SK-N-SH (cell line): ENCODE data around the gene SRGAP1. TPM values are rescaled to one million over a fixed set of nuclear protein-coding genes. Genes with fewer than 3 reads are reported as not detected.
A peak's percentile ranks its signal among the peaks of the same experiment; 100 is the strongest.

ENCODE experiments used
- CTCF ChIA-PET: fragments of 300-600, 350-600 bp; formaldehyde crosslinking; extraction: SDS; loops from one replicate; lab custom pipeline; 2021; lab: Yijun Ruan, JAX
- POLR2A ChIA-PET: fragments of 350-600 bp; sonication (Branson Sonifier 250); formaldehyde crosslinking; extraction: SDS; loops from one replicate; lab custom pipeline; 2020; ENCODE audit warnings: antibody characterized with exemption, inconsistent platforms; lab: Yijun Ruan, JAX
- DNase-seq: peaks from one replicate; pipeline ENCODE4 v3.0.0; 2012
- H2AFZ ChIP-seq: fragments of 200-600 bp; sonication (generic); 2 replicates; pipeline ENCODE4 v1.8.1; 2016; ENCODE audit warnings: antibody characterized with exemption, mild to moderate bottlenecking, low read depth
- H3F3A ChIP-seq: fragments of 200-600 bp; sonication (generic); replicated peaks from 2 replicates; pipeline ENCODE3; 2016; ENCODE audit warnings: antibody characterized with exemption, mild to moderate bottlenecking; ENCODE audit not compliant: insufficient read depth
- H3K27ac ChIP-seq, 2 experiments: fragments of 200-500 bp in 1 of 2; fragments of 200-600 bp in 1 of 2; sonication (Bioruptor generic) in 1 of 2; sonication (generic), shearing (Covaris generic) in 1 of 2; 2 replicates each; pipeline versions ENCODE4 v1.5.1 to v1.6.1; 2014 to 2016; ENCODE audit warnings: low read depth in 2 of 2, inconsistent platforms in 1 of 2, low read length in 1 of 2, mild to moderate bottlenecking in 1 of 2, mixed read lengths in 1 of 2
- H3K27me3 ChIP-seq: fragments of 200-600 bp; sonication (generic), shearing (Covaris generic); 2 replicates; pipeline ENCODE4 v1.6.1; 2016; ENCODE audit warnings: mixed run types; ENCODE audit not compliant: insufficient read depth
- H3K36me3 ChIP-seq, 2 experiments: fragments of 200-500 bp in 1 of 2; fragments of 200-600 bp in 1 of 2; sonication (Bioruptor generic) in 1 of 2; sonication (generic) in 1 of 2; replicated peaks in 1 of 2; 2 replicates each; pipeline versions ENCODE3 to v1.5.1; 2014 to 2016; ENCODE audit warnings: low read length in 1 of 2, mild to moderate bottlenecking in 1 of 2; ENCODE audit not compliant: insufficient read depth in 2 of 2, control insufficient read depth in 1 of 2
- H3K4me1 ChIP-seq, 2 experiments: fragments of 200-500 bp in 1 of 2; fragments of 200-600 bp in 1 of 2; sonication (Bioruptor generic) in 1 of 2; sonication (generic), shearing (Covaris generic) in 1 of 2; 2 replicates each; pipeline versions ENCODE4 v1.5.1 to v1.6.1; 2014 to 2016; ENCODE audit warnings: low read depth in 1 of 2, low read length in 1 of 2, mixed run types in 1 of 2; ENCODE audit not compliant: insufficient read depth in 2 of 2, control insufficient read depth in 1 of 2
- H3K4me2 ChIP-seq: fragments of 200-600 bp; sonication (generic), shearing (Covaris generic); 2 replicates; pipeline ENCODE4 v1.6.1; 2017; ENCODE audit warnings: mixed run types
- H3K4me3 ChIP-seq, 2 experiments: fragments of 200-500 bp in 1 of 2; fragments of 200-600 bp in 1 of 2; sonication (Bioruptor generic) in 1 of 2; sonication (generic), shearing (Covaris generic) in 1 of 2; 2 replicates each; pipeline versions ENCODE4 v1.5.1 to v1.8.1; 2014 to 2016; ENCODE audit warnings: low read depth in 2 of 2, inconsistent platforms in 1 of 2, low read length in 1 of 2, mild to moderate bottlenecking in 1 of 2, mixed read lengths in 1 of 2, moderate library complexity in 1 of 2
- H3K79me2 ChIP-seq: fragments of 200-600 bp; sonication (generic); 2 replicates; pipeline ENCODE4 v1.8.1; 2017; ENCODE audit warnings: mild to moderate bottlenecking; ENCODE audit not compliant: insufficient read depth
- H3K9ac ChIP-seq: fragments of 200-600 bp; sonication (generic); 2 replicates; pipeline ENCODE4 v1.6.1; 2017; ENCODE audit warnings: mixed run types
- H3K9me2 ChIP-seq: fragments of 200-600 bp; sonication (generic); 2 replicates; pipeline ENCODE4 v1.6.1; 2017; ENCODE audit warnings: mixed run types
- H3K9me3 ChIP-seq: fragments of 200-600 bp; sonication (generic); 2 replicates; pipeline ENCODE4 v1.6.1; 2017; ENCODE audit warnings: mixed run types, mild to moderate bottlenecking, moderate library complexity
- H4K20me1 ChIP-seq: fragments of 200-600 bp; sonication (generic); 2 replicates; pipeline ENCODE4 v1.6.1; 2017; ENCODE audit warnings: mild to moderate bottlenecking, mixed run types; ENCODE audit not compliant: insufficient read depth
- ELF1 ChIP-seq: IDR thresholded peaks from 2 replicates; pipeline ENCODE4 v1.4.0; 2012
- EZH2phosphoT487 ChIP-seq: fragments of 200-600 bp; sonication (generic); IDR thresholded peaks from 2 replicates; pipeline ENCODE4 v1.6.1; 2017; ENCODE audit warnings: low read depth, mixed run types, mild to moderate bottlenecking, antibody characterized with exemption, moderate library complexity, borderline replicate concordance
- FOSL2 ChIP-seq: IDR thresholded peaks from 2 replicates; pipeline ENCODE4 v1.4.0; 2012; ENCODE audit warnings: low read depth, mild to moderate bottlenecking, moderate library complexity, borderline replicate concordance
- JUND ChIP-seq: IDR thresholded peaks from 2 replicates; pipeline ENCODE4 v1.4.0; 2012
- MAX ChIP-seq: IDR thresholded peaks from 2 replicates; pipeline ENCODE4 v1.4.0; 2012; ENCODE audit warnings: low read depth
- MEF2A ChIP-seq: IDR thresholded peaks from 2 replicates; pipeline ENCODE4 v1.4.0; 2012; ENCODE audit warnings: low read depth, borderline replicate concordance
- NRF1 ChIP-seq: IDR thresholded peaks from 2 replicates; pipeline ENCODE4 v1.6.1; 2012; ENCODE audit warnings: low read depth, mild to moderate bottlenecking, low read length
- PBX3 ChIP-seq: IDR thresholded peaks from 2 replicates; pipeline ENCODE4; 2012
- POLR2AphosphoS5 ChIP-seq: IDR thresholded peaks from 2 replicates; pipeline ENCODE4 v1.6.1; 2012; ENCODE audit warnings: low read depth, low read length
- REST ChIP-seq: IDR thresholded peaks from 2 replicates; pipeline ENCODE4 v1.6.1; 2012; ENCODE audit warnings: mild to moderate bottlenecking, low read depth, low read length, moderate library complexity
- RFX5 ChIP-seq: IDR thresholded peaks from 2 replicates; pipeline ENCODE4 v1.6.1; 2012; ENCODE audit warnings: mild to moderate bottlenecking, improper control_type of control experiment, low read length
- RXRA ChIP-seq: IDR thresholded peaks from 2 replicates; pipeline ENCODE4 v1.4.0; 2012; ENCODE audit warnings: low read depth, mild to moderate bottlenecking, borderline replicate concordance
- SMC3 ChIP-seq: IDR thresholded peaks from 2 replicates; pipeline ENCODE4 v1.6.1; 2012; ENCODE audit warnings: low read depth, low read length, improper control_type of control experiment
- TAF1 ChIP-seq: IDR thresholded peaks from 2 replicates; pipeline ENCODE4 v1.6.1; 2012; ENCODE audit warnings: low read depth, mild to moderate bottlenecking, low read length, moderate library complexity, borderline replicate concordance
- YY1 ChIP-seq: IDR thresholded peaks from 2 replicates; pipeline ENCODE4 v1.4.0; 2012; ENCODE audit warnings: low read depth, mild to moderate bottlenecking
- ZBTB33 ChIP-seq: IDR thresholded peaks from 2 replicates; pipeline ENCODE4 v1.4.0; 2012; ENCODE audit warnings: low read depth, borderline replicate concordance
- WGBS: methylation state at CpG from one replicate; pipeline ENCODE4 v1.1.6; 2017; ENCODE audit warnings: low lambda C conversion rate; 5-methylcytosine and 5-hydroxymethylcytosine counted together
- polyA plus RNA-seq, 3 experiments: library from polyadenylated mRNA; depleted of rRNA; stranded (reverse); fragments of >200 nt; gene quantifications; 2 replicates each; pipeline ENCODE4 v1.2.3, GENCODE V29; 2012

The SRGAP1 gene
- polyA plus RNA-seq, 1 of the 3 experiments (the other 2 are of a cell fraction): 2.6 TPM

- Histone ChIP-seq H3K4me1 (peaks cover 2 to 25% of the 10 kb centered on the region in 2 experiments; a peak in 2 of 4 replicates), H3K4me2 (0 out of 2 replicates have a peak overlapping the region, but pooled peaks have one; percentile 16), H3K79me2 (no peaks in the 10 kb centered on the region), H3K9me2 (no peaks in the 10 kb centered on the region), H3K36me3 (no peaks in the 10 kb centered on the region), H3K9me3 (no peaks in the 10 kb centered on the region), H3K4me3 (no peak overlapping the region), H3K27me3 (no peaks in the 10 kb centered on the region), H3K9ac (no peak overlapping the region), H4K20me1 (no peaks in the 10 kb centered on the region), H3F3A (peaks cover 18% of the 10 kb centered on the region), H3K27ac (peak overlapping the region in 1 of 2 experiments; percentile 71; a peak in 1 of 4 replicates), H2AFZ (peak overlapping the region; percentile 74)
- no peak for TF ChIP-seq SMC3
- TF ChIP-seq MEF2A: no peak
- no peak for TF ChIP-seq RFX5
- no peak for TF ChIP-seq RXRA
- no peak for TF ChIP-seq EZH2phosphoT487
- TF ChIP-seq TAF1: no peak
- TF ChIP-seq ELF1: no peak
- TF ChIP-seq ZBTB33: no peak
- no peak for TF ChIP-seq PBX3
- no peak for TF ChIP-seq FOSL2
- TF ChIP-seq JUND: no peak
- TF ChIP-seq YY1: no peak
- TF ChIP-seq POLR2AphosphoS5: no peak
- TF ChIP-seq NRF1: no peak
- TF ChIP-seq REST: no peak
- no peak for TF ChIP-seq MAX
- ChIA-PET CTCF (interaction anchor here (0.9 to 1.8 kb wide), 4 partner anchors 12 to 344 kb away, joined by 3 to 5 read pairs (median 4); partner anchors contain the start of gene SRGAP1), POLR2A (no interaction called here)
- WGBS: 95% methylated on average over 3 of the region's 3 CpGs
- DNase-seq: no peak
These were observed 325.5 kb downstream of the SRGAP1 start for GRCh38 chr12:64170024-64170423.
